Measurements from ENCODE around the gene CNOT2. TPM values are rescaled to one million over a fixed set of nuclear protein-coding genes. Genes with fewer than 3 reads are reported as not detected.

The CNOT2 gene
- total RNA-seq, 2 experiments from 2014 or later: 121 to 123 TPM

- Histone ChIP-seq H3K36me3 (ENCODE audit: insufficient read depth, low read length) (peaks cover 60% of the 10 kb centered on the region), H3K4me3 (ENCODE audit: low read depth, low read length, poor library complexity, severe bottlenecking) (no peak overlapping the region), H3K4me2 (ENCODE audit: low read length) (no peak overlapping the region), H3K4me1 (ENCODE audit: insufficient read depth, low read length, poor library complexity, severe bottlenecking) (peaks cover 34% of the 10 kb centered on the region), H3K9me2 (ENCODE audit: insufficient read depth, low read length) (no peaks in the 10 kb centered on the region), H3K79me2 (ENCODE audit: insufficient read depth, low read depth, low read length) (peaks cover 60% of the 10 kb centered on the region; the same call in 1 of the 2 replicates), H3K9me3 (ENCODE audit: low read length) (no peaks in the 10 kb centered on the region), H3K27ac (ENCODE audit: low read depth, low read length, poor library complexity, severe bottlenecking) (no peak overlapping the region), H4K20me1 (ENCODE audit: insufficient read depth, low read length) (no peaks in the 10 kb centered on the region), H2AFZ (ENCODE audit: low read length) (no peak overlapping the region)
- no TSS peak for BruUV-seq (replicated peaks)
- ChIA-PET CTCF (ENCODE audit: unreplicated experiment) (no interaction called here), POLR2A (interaction anchor here (1.1 to 1.7 kb wide), 2 partner anchors 18 to 45 kb away, joined by 4 to 6 read pairs; no protein-coding TSS in a partner anchor)
- TF ChIP-seq CTCF (conservative IDR thresholded peaks at IDR 0.05; ENCODE audit: low read length) (no peak), EZH2phosphoT487 (IDR thresholded peaks at IDR 0.05; ENCODE audit: borderline replicate concordance, low read depth, low read length) (no peak)
- DNase-seq (ENCODE audit: low spot score): no peak
- intact Hi-C loops (cut with micrococcal nuclease; ENCODE audit: unreplicated experiment): loop anchor here (5.0 kb wide), 2 partner anchors 57 to 72 kb away; no protein-coding TSS in a partner anchor
Measured at GRCh38 chr12:70319605-70320004, 76.4 kb downstream of the CNOT2 start.

GRCh38 chr12:70321191-70321590 lies 78.0 kb downstream of the CNOT2 start:
- Histone ChIP-seq H3K79me2 (ENCODE audit: insufficient read depth, low read depth, low read length) (peaks cover 48% of the 10 kb centered on the region; the same call in 1 of the 2 replicates), H3K9me2 (ENCODE audit: insufficient read depth, low read length) (no peaks in the 10 kb centered on the region), H3K4me1 (ENCODE audit: insufficient read depth, low read length, poor library complexity, severe bottlenecking) (peaks cover 34% of the 10 kb centered on the region), H4K20me1 (ENCODE audit: insufficient read depth, low read length) (no peaks in the 10 kb centered on the region), H3K27ac (ENCODE audit: low read depth, low read length, poor library complexity, severe bottlenecking) (no peak overlapping the region), H2AFZ (ENCODE audit: low read length) (no peak overlapping the region), H3K4me3 (ENCODE audit: low read depth, low read length, poor library complexity, severe bottlenecking) (no peak overlapping the region), H3K36me3 (ENCODE audit: insufficient read depth, low read length) (peaks cover 59% of the 10 kb centered on the region), H3K4me2 (ENCODE audit: low read length) (no peak overlapping the region), H3K9me3 (ENCODE audit: low read length) (no peaks in the 10 kb centered on the region)
- no peak for TF ChIP-seq EZH2phosphoT487 (IDR thresholded peaks at IDR 0.05; ENCODE audit: borderline replicate concordance, low read depth, low read length)
- no peak for TF ChIP-seq CTCF (conservative IDR thresholded peaks at IDR 0.05; ENCODE audit: low read length)
- no peak for DNase-seq (ENCODE audit: low spot score)
- BruUV-seq (replicated peaks): no TSS peak
- intact Hi-C loops (cut with micrococcal nuclease; ENCODE audit: unreplicated experiment): no loop called here
- POLR2A ChIA-PET: interaction anchor here (1.2 to 2.0 kb wide), 2 partner anchors 9 to 12 kb away, joined by 3 to 11 read pairs; no protein-coding TSS in a partner anchor
- CTCF ChIA-PET (ENCODE audit: unreplicated experiment): no interaction called here

GRCh38 chr12:70327541-70327940 lies 84.3 kb downstream of the CNOT2 start:
- no peaks in the 10 kb centered on the region for H3K4me1 ChIP-seq (ENCODE audit: insufficient read depth, low read length, poor library complexity, severe bottlenecking)
- CTCF ChIA-PET (ENCODE audit: unreplicated experiment): no interaction called here
- no peak overlapping the region for H3K27ac ChIP-seq (ENCODE audit: low read depth, low read length, poor library complexity, severe bottlenecking)
- H3K4me3 ChIP-seq (ENCODE audit: low read depth, low read length, poor library complexity, severe bottlenecking): no peak overlapping the region
- no peak overlapping the region for H2AFZ ChIP-seq (ENCODE audit: low read length)
- H4K20me1 ChIP-seq (ENCODE audit: insufficient read depth, low read length): no peaks in the 10 kb centered on the region
- H3K9me3 ChIP-seq (ENCODE audit: low read length): peaks cover 3% of the 10 kb centered on the region; the same call in 1 of the 2 replicates
- no peak overlapping the region for H3K4me2 ChIP-seq (ENCODE audit: low read length)
- intact Hi-C loops (cut with micrococcal nuclease; ENCODE audit: unreplicated experiment): no loop called here
- POLR2A ChIA-PET: interaction anchor here (1.1 kb wide), 1 partner anchor 19 kb away, joined by 3 read pairs; no protein-coding TSS in a partner anchor
- BruUV-seq (replicated peaks): no TSS peak
- DNase-seq (ENCODE audit: low spot score): no peak
- no peaks in the 10 kb centered on the region for H3K9me2 ChIP-seq (ENCODE audit: insufficient read depth, low read length)
- TF ChIP-seq EZH2phosphoT487 (IDR thresholded peaks at IDR 0.05; ENCODE audit: borderline replicate concordance, low read depth, low read length): no peak
- no peak for TF ChIP-seq CTCF (conservative IDR thresholded peaks at IDR 0.05; ENCODE audit: low read length)
- H3K79me2 ChIP-seq (ENCODE audit: insufficient read depth, low read depth, low read length): no peaks in the 10 kb centered on the region; the same call in 1 of the 2 replicates
- peaks cover 62% of the 10 kb centered on the region for H3K36me3 ChIP-seq (ENCODE audit: insufficient read depth, low read length)

Data from OCI-LY7 (cell line).